Neutrophil (primary cell): Measurements from ENCODE around the gene TAF4B.

Experiments
- H3K27ac ChIP-seq: fragments of 200-600 bp; sonication (generic); 2 replicates; pipeline ENCODE4 v1.5.1; 2016; ENCODE audit warnings: mild to moderate bottlenecking, moderate library complexity
- H3K27me3 ChIP-seq: fragments of 200-600 bp; sonication (generic); 2 replicates; pipeline ENCODE4 v1.6.0; 2016; ENCODE audit warnings: mild to moderate bottlenecking
- H3K36me3 ChIP-seq: fragments of 200-600 bp; sonication (generic); 2 replicates; pipeline ENCODE4 v1.5.1; 2017
- H3K4me1 ChIP-seq, 2 experiments: fragments of 200-600 bp in 1 of 2; sonication (generic) in 1 of 2; 1 replicate in 1 of 2; 2 replicates in 1 of 2; pipeline versions ENCODE4 v1.5.1 to v1.6.1; 2013 to 2016; ENCODE audit warnings: low read depth in 1 of 2, low read length in 1 of 2, mild to moderate bottlenecking in 1 of 2, moderate library complexity in 1 of 2; ENCODE audit not compliant: control insufficient read depth in 1 of 2, insufficient read depth in 1 of 2
- H3K4me3 ChIP-seq, 2 experiments: fragments of 200-600 bp in 1 of 2; sonication (generic) in 1 of 2; 1 replicate in 1 of 2; 2 replicates in 1 of 2; pipeline ENCODE4 v1.5.1; 2013 to 2016; ENCODE audit warnings: low read depth in 1 of 2, low read length in 1 of 2, mild to moderate bottlenecking in 1 of 2, moderate library complexity in 1 of 2
- H3K9me3 ChIP-seq: fragments of 200-600 bp; sonication (generic); 2 replicates; pipeline ENCODE4 v1.5.1; 2016
- CTCF ChIP-seq: fragments of 200-600 bp; sonication (generic); IDR thresholded peaks from 2 replicates; pipeline ENCODE4 v1.5.1; 2016; ENCODE audit warnings: antibody characterized with exemption

TAF4B gene

GRCh38 chr18:26304511-26304910, 78.3 kb downstream of the TAF4B start:
- TF ChIP-seq CTCF, result no peak
- no peaks in the 10 kb centered on the region for H3K27me3 ChIP-seq
- no peak overlapping the region for H3K27ac ChIP-seq
- no peaks in the 10 kb centered on the region for H3K4me1 ChIP-seq
- no peaks in the 10 kb centered on the region for H3K36me3 ChIP-seq
- no peaks in the 10 kb centered on the region for H3K9me3 ChIP-seq
- H3K4me3 ChIP-seq, result no peak overlapping the region

- Histone ChIP-seq H3K36me3 (no peaks in the 10 kb centered on the region), H3K27ac (no peak overlapping the region), H3K27me3 (no peaks in the 10 kb centered on the region), H3K4me1 (no peaks in the 10 kb centered on the region), H3K9me3 (no peaks in the 10 kb centered on the region), H3K4me3 (no peak overlapping the region)
- TF ChIP-seq CTCF, result no peak
Observed at GRCh38 chr18:26307161-26307773, 81.0 kb downstream of the TAF4B start.

GRCh38 chr18:26309281-26309680, 83.0 kb downstream of the TAF4B start:
- TF ChIP-seq CTCF, result no peak
- no peaks in the 10 kb centered on the region for H3K27me3 ChIP-seq
- H3K4me1 ChIP-seq, result no peaks in the 10 kb centered on the region
- no peaks in the 10 kb centered on the region for H3K9me3 ChIP-seq
- no peak overlapping the region for H3K4me3 ChIP-seq
- H3K27ac ChIP-seq, result no peak overlapping the region
- no peaks in the 10 kb centered on the region for H3K36me3 ChIP-seq

GRCh38 chr18:26312199-26312598, 86.0 kb downstream of the TAF4B start:
- no peaks in the 10 kb centered on the region for H3K36me3 ChIP-seq
- H3K9me3 ChIP-seq, result no peaks in the 10 kb centered on the region
- TF ChIP-seq CTCF, result no peak
- no peak overlapping the region for H3K27ac ChIP-seq
- no peaks in the 10 kb centered on the region for H3K27me3 ChIP-seq
- no peak overlapping the region for H3K4me3 ChIP-seq
- no peaks in the 10 kb centered on the region for H3K4me1 ChIP-seq

- no peak overlapping the region for H3K27ac ChIP-seq
- H3K36me3 ChIP-seq, result no peaks in the 10 kb centered on the region
- H3K27me3 ChIP-seq, result no peaks in the 10 kb centered on the region
- no peaks in the 10 kb centered on the region for H3K9me3 ChIP-seq
- H3K4me3 ChIP-seq, result no peak overlapping the region
- TF ChIP-seq CTCF, result no peak
- H3K4me1 ChIP-seq, result no peaks in the 10 kb centered on the region
Observed at GRCh38 chr18:26317398-26317797, 91.2 kb downstream of the TAF4B start.

GRCh38 chr18:26320686-26321085, 94.4 kb downstream of the TAF4B start:
- Histone ChIP-seq H3K4me3 (no peak overlapping the region), H3K27ac (no peak overlapping the region), H3K36me3 (no peaks in the 10 kb centered on the region), H3K27me3 (no peaks in the 10 kb centered on the region), H3K4me1 (no peaks in the 10 kb centered on the region), H3K9me3 (no peaks in the 10 kb centered on the region)
- no peak for TF ChIP-seq CTCF
